PFSK-1 (cell line): ENCODE data around the gene NTSR2.

Source experiments
- FOXP2 ChIP-seq: optimal IDR thresholded peaks from 2 replicates; pipeline ENCODE3; 2011; ENCODE audit warnings: borderline replicate concordance, control low read depth, inconsistent platforms; ENCODE audit not compliant: insufficient read depth; ENCODE audit errors: extremely low read length, extremely low read depth
- POLR2AphosphoS5 ChIP-seq: IDR thresholded peaks from 2 replicates; pipeline ENCODE4 v1.6.1; 2012; ENCODE audit warnings: low read depth, mild to moderate bottlenecking, control low read depth, low read length, moderate library complexity
- REST ChIP-seq, 2 experiments: IDR thresholded peaks; 2 replicates each; pipeline versions ENCODE4 v1.6.1 to v1.8.0; 2011 to 2012; ENCODE audit warnings: low read depth in 2 of 2, low read length in 2 of 2, control low read depth in 1 of 2, inconsistent platforms in 1 of 2, mild to moderate bottlenecking in 1 of 2, moderate library complexity in 1 of 2; ENCODE audit not compliant: insufficient read depth in 1 of 2
- SIN3A ChIP-seq: IDR thresholded peaks from 2 replicates; pipeline ENCODE4 v1.6.1; 2012; ENCODE audit warnings: mild to moderate bottlenecking, low read length, moderate library complexity, borderline replicate concordance; ENCODE audit not compliant: insufficient read depth
- TAF1 ChIP-seq: IDR thresholded peaks from 2 replicates; pipeline ENCODE4 v1.6.1; 2012; ENCODE audit warnings: low read length, control low read depth, borderline replicate concordance; ENCODE audit not compliant: insufficient read depth

NTSR2 gene

GRCh38 chr2:11640132-11640531 is 29.9 kb downstream of the NTSR2 start:
- TF ChIP-seq FOXP2: no peak
- no peak for TF ChIP-seq REST (IDR thresholded peaks at IDR 0.05; ENCODE audit: insufficient read depth in 1 of 2, low read depth in 2 of 2, low read length in 2 of 2)
- no peak for TF ChIP-seq POLR2AphosphoS5
- no peak for TF ChIP-seq TAF1
- TF ChIP-seq SIN3A: no peak

GRCh38 chr2:11639503-11639902 is 30.5 kb downstream of the NTSR2 start:
- TF ChIP-seq SIN3A (no peak), REST (IDR thresholded peaks at IDR 0.05; ENCODE audit: insufficient read depth in 1 of 2, low read depth in 2 of 2, low read length in 2 of 2) (no peak), FOXP2 (no peak), POLR2AphosphoS5 (no peak), TAF1 (no peak)

GRCh38 chr2:11637546-11637945 is 32.4 kb downstream of the NTSR2 start:
- TF ChIP-seq FOXP2: no peak

- TF ChIP-seq REST (IDR thresholded peaks at IDR 0.05; ENCODE audit: insufficient read depth in 1 of 2, low read depth in 2 of 2, low read length in 2 of 2) (no peak), SIN3A (no peak), FOXP2 (no peak), POLR2AphosphoS5 (no peak), TAF1 (no peak)
Measured at GRCh38 chr2:11636593-11637295, 33.3 kb downstream of the NTSR2 start.

GRCh38 chr2:11635141-11635540 is 34.9 kb downstream of the NTSR2 start:
- no peak for TF ChIP-seq POLR2AphosphoS5
- TF ChIP-seq SIN3A: no peak
- TF ChIP-seq REST (IDR thresholded peaks at IDR 0.05; ENCODE audit: insufficient read depth in 1 of 2, low read depth in 2 of 2, low read length in 2 of 2): no peak
- no peak for TF ChIP-seq TAF1
- no peak for TF ChIP-seq FOXP2
